ENCODE measurements around the gene CKAP2L. TPM values are rescaled to one million over a fixed set of nuclear protein-coding genes. Genes with fewer than 3 reads are reported as not detected.
"Not testable (repeated sequence)": the region's sequence is repeated elsewhere in the genome, so short reads cannot be mapped to it uniquely, and the experiment has no call there.

CKAP2L gene
- total RNA-seq, 1 donor from 2014 or later, result 6.3 TPM

GRCh38 chr2:112722816-112723546 is 41.4 kb downstream of the CKAP2L start:
- no peak for DNase-seq (ENCODE audit: extremely low spot score, unreplicated experiment)
- Mint-ChIP-seq H3K27me3 (ENCODE audit: unreplicated experiment) (peaks cover 5% of the 10 kb centered on the region), H3K4me3 (ENCODE audit: unreplicated experiment) (no peak overlapping the region), H3K36me3 (ENCODE audit: unreplicated experiment) (no peaks in the 10 kb centered on the region), H3K4me1 (ENCODE audit: unreplicated experiment) (peaks cover 4% of the 10 kb centered on the region), H3K27ac (ENCODE audit: unreplicated experiment) (no peak overlapping the region), H3K9me3 (ENCODE audit: unreplicated experiment) (no peaks in the 10 kb centered on the region)
- TF ChIP-seq CTCF (IDR thresholded peaks at IDR 0.05), result no peak

GRCh38 chr2:112721819-112722522 is 42.4 kb downstream of the CKAP2L start:
- DNase-seq (ENCODE audit: extremely low spot score, unreplicated experiment), result no peak
- Mint-ChIP-seq H3K9me3 (ENCODE audit: unreplicated experiment) (no peaks in the 10 kb centered on the region), H3K4me1 (ENCODE audit: unreplicated experiment) (peaks cover 4% of the 10 kb centered on the region), H3K36me3 (ENCODE audit: unreplicated experiment) (no peaks in the 10 kb centered on the region), H3K4me3 (ENCODE audit: unreplicated experiment) (no peak overlapping the region), H3K27ac (ENCODE audit: unreplicated experiment) (no peak overlapping the region), H3K27me3 (ENCODE audit: unreplicated experiment) (peaks cover 5% of the 10 kb centered on the region)
- no peak for TF ChIP-seq CTCF (IDR thresholded peaks at IDR 0.05)

- no peak for DNase-seq (ENCODE audit: extremely low spot score, unreplicated experiment)
- Mint-ChIP-seq H3K27ac (ENCODE audit: unreplicated experiment) (no peak within 1 kb of the TSS), H3K4me3 (ENCODE audit: unreplicated experiment) (no peak within 1 kb of the TSS), H3K9me3 (ENCODE audit: unreplicated experiment) (no peaks in the 10 kb centered on the region), H3K4me1 (ENCODE audit: unreplicated experiment) (no peaks in the 10 kb centered on the region), H3K36me3 (ENCODE audit: unreplicated experiment) (no peaks in the 10 kb centered on the region), H3K27me3 (ENCODE audit: unreplicated experiment) (peaks cover 5% of the 10 kb centered on the region)
- no peak for TF ChIP-seq CTCF (IDR thresholded peaks at IDR 0.05)
These were observed 43.6 kb downstream of the CKAP2L start, which contains the start of gene NT5DC4 for GRCh38 chr2:112720785-112721184. NT5DC4 (plus strand) TSS chr2:112721020; CDS start chr2:112721080, 60 bp downstream.

- no peaks in the 10 kb centered on the region for H3K36me3 Mint-ChIP-seq (ENCODE audit: unreplicated experiment)
These were observed 45.5 kb downstream of the CKAP2L start for GRCh38 chr2:112718863-112719370.

GRCh38 chr2:112716826-112717352 is 47.5 kb downstream of the CKAP2L start:
- not testable (repeated sequence) for H3K27me3 Mint-ChIP-seq (ENCODE audit: unreplicated experiment); DNase-seq (ENCODE audit: extremely low spot score, unreplicated experiment); H3K4me3 Mint-ChIP-seq (ENCODE audit: unreplicated experiment); H3K4me1 Mint-ChIP-seq (ENCODE audit: unreplicated experiment); H3K36me3 Mint-ChIP-seq (ENCODE audit: unreplicated experiment); H3K9me3 Mint-ChIP-seq (ENCODE audit: unreplicated experiment); H3K27ac Mint-ChIP-seq (ENCODE audit: unreplicated experiment)

More at GRCh38 chr2:112718863-112719370, 45.5 kb downstream of the CKAP2L start:
- no peak for TF ChIP-seq CTCF (IDR thresholded peaks at IDR 0.05)
- DNase-seq (ENCODE audit: extremely low spot score, unreplicated experiment), result no peak
- Mint-ChIP-seq H3K27me3 (ENCODE audit: unreplicated experiment) (peaks cover 5% of the 10 kb centered on the region), H3K4me3 (ENCODE audit: unreplicated experiment) (no peak overlapping the region), H3K9me3 (ENCODE audit: unreplicated experiment) (no peaks in the 10 kb centered on the region), H3K27ac (ENCODE audit: unreplicated experiment) (no peak overlapping the region), H3K4me1 (ENCODE audit: unreplicated experiment) (no peaks in the 10 kb centered on the region)

- not testable (repeated sequence) for DNase-seq (ENCODE audit: extremely low spot score, unreplicated experiment); H3K9me3 Mint-ChIP-seq (ENCODE audit: unreplicated experiment); H3K27me3 Mint-ChIP-seq (ENCODE audit: unreplicated experiment)
These were observed 48.3 kb downstream of the CKAP2L start for GRCh38 chr2:112716094-112716493.

More at GRCh38 chr2:112716094-112716493, 48.3 kb downstream of the CKAP2L start:
- not testable (repeated sequence) for H3K4me3 Mint-ChIP-seq (ENCODE audit: unreplicated experiment); H3K4me1 Mint-ChIP-seq (ENCODE audit: unreplicated experiment); H3K36me3 Mint-ChIP-seq (ENCODE audit: unreplicated experiment); H3K27ac Mint-ChIP-seq (ENCODE audit: unreplicated experiment)

All from osteocyte (in vitro differentiated cells).